ENCODE measurements around the gene CNGB1. TPM values are rescaled to one million over a fixed set of nuclear protein-coding genes. Genes with fewer than 3 reads are reported as not detected.

The CNGB1 gene
- total and polyA plus RNA-seq, 2 experiments from 2014 or later: not detected

- H3K27ac ChIP-seq: no peak overlapping the region
- no peak for TF ChIP-seq CTCF (IDR thresholded peaks at IDR 0.05; ENCODE audit: low read depth, low read length)
- no peak for DNase-seq (ENCODE audit: low read depth in 1 of 2, low spot score in 1 of 2)
- H3K4me1 ChIP-seq (ENCODE audit: low read depth): no peaks in the 10 kb centered on the region
- no peak overlapping the region for H3K4me3 ChIP-seq
- H3K9me3 ChIP-seq (ENCODE audit: low read depth): no peaks in the 10 kb centered on the region
- no peaks in the 10 kb centered on the region for H3K36me3 ChIP-seq
- H3K27me3 ChIP-seq: no peaks in the 10 kb centered on the region
These were observed 83.2 kb downstream of the CNGB1 start for GRCh38 chr16:57887711-57888110.

- DNase-seq (ENCODE audit: low read depth in 1 of 2, low spot score in 1 of 2): no peak
- Histone ChIP-seq H3K9me3 (ENCODE audit: low read depth) (no peaks in the 10 kb centered on the region), H3K36me3 (no peaks in the 10 kb centered on the region), H3K4me1 (ENCODE audit: low read depth) (no peaks in the 10 kb centered on the region), H3K27me3 (no peaks in the 10 kb centered on the region), H3K4me3 (no peak overlapping the region), H3K27ac (no peak overlapping the region)
- TF ChIP-seq CTCF (IDR thresholded peaks at IDR 0.05; ENCODE audit: low read depth, low read length): no peak
These were observed 84.5 kb downstream of the CNGB1 start for GRCh38 chr16:57886427-57886826.

GRCh38 chr16:57884655-57885133, 86.2 kb downstream of the CNGB1 start:
- Histone ChIP-seq H3K36me3 (no peaks in the 10 kb centered on the region), H3K27ac (no peak overlapping the region), H3K27me3 (no peaks in the 10 kb centered on the region), H3K4me1 (ENCODE audit: low read depth) (no peaks in the 10 kb centered on the region), H3K4me3 (no peak overlapping the region), H3K9me3 (ENCODE audit: low read depth) (no peaks in the 10 kb centered on the region)
- TF ChIP-seq CTCF (IDR thresholded peaks at IDR 0.05; ENCODE audit: low read depth, low read length): no peak
- no peak for DNase-seq (ENCODE audit: low read depth in 1 of 2, low spot score in 1 of 2)

- no peaks in the 10 kb centered on the region for H3K4me1 ChIP-seq (ENCODE audit: low read depth)
- no peak for DNase-seq (ENCODE audit: low read depth in 1 of 2, low spot score in 1 of 2)
- H3K4me3 ChIP-seq: no peak overlapping the region
- no peak overlapping the region for H3K27ac ChIP-seq
- no peaks in the 10 kb centered on the region for H3K9me3 ChIP-seq (ENCODE audit: low read depth)
- no peak for TF ChIP-seq CTCF (IDR thresholded peaks at IDR 0.05; ENCODE audit: low read depth, low read length)
- no peaks in the 10 kb centered on the region for H3K27me3 ChIP-seq
- H3K36me3 ChIP-seq: no peaks in the 10 kb centered on the region
These were observed 86.8 kb downstream of the CNGB1 start for GRCh38 chr16:57883953-57884654.

- no peak for DNase-seq (ENCODE audit: low read depth in 1 of 2, low spot score in 1 of 2)
- Histone ChIP-seq H3K4me1 (ENCODE audit: low read depth) (no peaks in the 10 kb centered on the region), H3K36me3 (no peaks in the 10 kb centered on the region), H3K27ac (no peak overlapping the region), H3K9me3 (ENCODE audit: low read depth) (no peaks in the 10 kb centered on the region), H3K4me3 (no peak overlapping the region), H3K27me3 (no peaks in the 10 kb centered on the region)
- no peak for TF ChIP-seq CTCF (IDR thresholded peaks at IDR 0.05; ENCODE audit: low read depth, low read length)
These were observed 87.4 kb downstream of the CNGB1 start for GRCh38 chr16:57883480-57883879.
